HG02642 (cell line): ENCODE data around the gene ATP13A2.

Source experiments
- ATAC-seq: cut with Tn5 transposase; IDR thresholded peaks from one replicate; pipeline ENCODE4 v1.9.1; 2021; ENCODE audit warnings: mild to moderate bottlenecking; ENCODE audit not compliant: unreplicated experiment, poor library complexity

The ATP13A2 gene, protein sequence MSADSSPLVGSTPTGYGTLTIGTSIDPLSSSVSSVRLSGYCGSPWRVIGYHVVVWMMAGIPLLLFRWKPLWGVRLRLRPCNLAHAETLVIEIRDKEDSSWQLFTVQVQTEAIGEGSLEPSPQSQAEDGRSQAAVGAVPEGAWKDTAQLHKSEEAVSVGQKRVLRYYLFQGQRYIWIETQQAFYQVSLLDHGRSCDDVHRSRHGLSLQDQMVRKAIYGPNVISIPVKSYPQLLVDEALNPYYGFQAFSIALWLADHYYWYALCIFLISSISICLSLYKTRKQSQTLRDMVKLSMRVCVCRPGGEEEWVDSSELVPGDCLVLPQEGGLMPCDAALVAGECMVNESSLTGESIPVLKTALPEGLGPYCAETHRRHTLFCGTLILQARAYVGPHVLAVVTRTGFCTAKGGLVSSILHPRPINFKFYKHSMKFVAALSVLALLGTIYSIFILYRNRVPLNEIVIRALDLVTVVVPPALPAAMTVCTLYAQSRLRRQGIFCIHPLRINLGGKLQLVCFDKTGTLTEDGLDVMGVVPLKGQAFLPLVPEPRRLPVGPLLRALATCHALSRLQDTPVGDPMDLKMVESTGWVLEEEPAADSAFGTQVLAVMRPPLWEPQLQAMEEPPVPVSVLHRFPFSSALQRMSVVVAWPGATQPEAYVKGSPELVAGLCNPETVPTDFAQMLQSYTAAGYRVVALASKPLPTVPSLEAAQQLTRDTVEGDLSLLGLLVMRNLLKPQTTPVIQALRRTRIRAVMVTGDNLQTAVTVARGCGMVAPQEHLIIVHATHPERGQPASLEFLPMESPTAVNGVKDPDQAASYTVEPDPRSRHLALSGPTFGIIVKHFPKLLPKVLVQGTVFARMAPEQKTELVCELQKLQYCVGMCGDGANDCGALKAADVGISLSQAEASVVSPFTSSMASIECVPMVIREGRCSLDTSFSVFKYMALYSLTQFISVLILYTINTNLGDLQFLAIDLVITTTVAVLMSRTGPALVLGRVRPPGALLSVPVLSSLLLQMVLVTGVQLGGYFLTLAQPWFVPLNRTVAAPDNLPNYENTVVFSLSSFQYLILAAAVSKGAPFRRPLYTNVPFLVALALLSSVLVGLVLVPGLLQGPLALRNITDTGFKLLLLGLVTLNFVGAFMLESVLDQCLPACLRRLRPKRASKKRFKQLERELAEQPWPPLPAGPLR

DNA sequence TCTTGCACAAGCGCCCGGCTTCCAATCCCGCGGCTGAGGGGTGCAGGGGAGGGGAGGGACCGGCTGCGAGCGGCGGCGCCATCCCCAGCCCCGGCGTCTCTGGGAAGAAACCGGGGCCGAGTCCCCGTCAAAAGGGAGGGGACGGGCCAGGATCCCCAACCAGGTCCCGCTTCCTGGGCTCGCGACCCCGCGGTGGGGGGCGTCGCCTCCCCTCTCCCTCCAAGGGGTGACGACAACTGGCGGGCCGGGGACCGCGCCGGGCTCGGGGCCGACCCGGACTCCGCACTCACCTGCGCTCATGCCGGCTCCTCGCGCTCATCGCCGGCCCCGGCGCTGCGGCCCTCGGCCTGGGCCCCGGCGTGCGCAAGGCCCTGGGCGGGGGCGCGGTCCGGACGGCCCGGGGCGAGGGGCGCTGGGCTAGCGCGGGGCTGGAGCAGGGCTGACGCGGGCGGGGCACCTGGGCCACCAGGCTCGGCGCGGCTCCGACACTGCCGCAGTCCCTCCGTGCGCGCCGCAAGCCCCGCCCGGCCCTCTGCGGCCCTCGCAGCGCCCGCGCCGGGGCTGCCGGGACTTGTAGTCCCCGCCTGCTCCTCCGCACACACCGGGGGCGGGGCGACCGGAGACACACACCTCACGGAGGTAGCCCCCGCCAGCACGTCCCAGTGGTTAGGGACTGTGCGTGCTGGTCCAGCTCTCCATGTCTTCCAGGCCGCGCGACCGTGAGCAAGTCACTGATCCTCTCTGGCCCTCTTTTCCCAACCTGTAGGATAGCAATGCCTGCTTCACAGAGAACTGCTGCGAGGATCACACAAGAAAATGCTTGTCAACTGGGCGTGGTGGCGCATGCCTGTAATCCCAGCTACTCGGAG is at the start of gene ATP13A2:
TSS of gene ATP13A2 (minus strand) at position 490 of the 869 bp plus-strand sequence. CDS start at position 300, 190 bp downstream.
- ATAC-seq: peak; percentile 90

DNA sequence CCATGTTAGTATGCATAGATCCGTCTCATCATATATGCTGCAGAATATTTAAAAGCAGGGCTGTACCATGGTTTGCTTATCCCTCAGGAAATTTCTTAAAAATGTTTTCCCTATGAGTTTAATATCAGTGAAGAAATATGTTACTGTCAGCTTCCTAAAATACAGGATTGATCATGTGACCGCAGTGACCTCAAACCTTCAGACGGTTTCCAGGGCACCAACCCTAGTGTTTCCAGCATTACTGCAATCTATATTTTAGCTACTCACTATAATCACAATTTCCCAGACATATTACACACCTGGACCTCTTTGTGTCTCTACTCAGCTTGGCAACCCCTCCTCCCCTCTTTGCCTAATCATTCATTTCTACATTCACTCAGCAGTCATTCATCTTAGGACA is 49.8 kb upstream of the ATP13A2 start:
- no peak for ATAC-seq

DNA sequence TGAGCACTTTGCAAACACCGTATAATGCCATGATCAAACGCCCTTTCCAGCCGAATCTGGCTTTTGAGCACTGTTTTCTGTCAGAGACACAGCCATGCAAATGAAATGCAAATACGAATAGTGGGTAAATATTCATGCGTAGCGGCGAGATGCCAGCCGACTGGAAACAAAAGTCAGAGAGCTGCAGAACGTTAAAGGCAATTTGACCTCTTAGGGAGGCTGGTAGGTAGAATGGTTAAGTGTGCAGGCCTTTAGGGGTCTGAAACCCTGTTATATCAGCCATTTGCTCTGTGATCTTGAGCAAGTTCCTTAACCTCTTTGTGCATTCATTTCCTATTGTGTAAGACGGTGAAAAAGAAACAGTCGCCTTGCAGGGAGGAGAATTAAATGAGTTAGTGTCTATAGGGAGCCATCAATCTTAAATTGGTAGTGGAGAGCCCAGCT is 48.6 kb upstream of the ATP13A2 start:
- no peak for ATAC-seq

DNA sequence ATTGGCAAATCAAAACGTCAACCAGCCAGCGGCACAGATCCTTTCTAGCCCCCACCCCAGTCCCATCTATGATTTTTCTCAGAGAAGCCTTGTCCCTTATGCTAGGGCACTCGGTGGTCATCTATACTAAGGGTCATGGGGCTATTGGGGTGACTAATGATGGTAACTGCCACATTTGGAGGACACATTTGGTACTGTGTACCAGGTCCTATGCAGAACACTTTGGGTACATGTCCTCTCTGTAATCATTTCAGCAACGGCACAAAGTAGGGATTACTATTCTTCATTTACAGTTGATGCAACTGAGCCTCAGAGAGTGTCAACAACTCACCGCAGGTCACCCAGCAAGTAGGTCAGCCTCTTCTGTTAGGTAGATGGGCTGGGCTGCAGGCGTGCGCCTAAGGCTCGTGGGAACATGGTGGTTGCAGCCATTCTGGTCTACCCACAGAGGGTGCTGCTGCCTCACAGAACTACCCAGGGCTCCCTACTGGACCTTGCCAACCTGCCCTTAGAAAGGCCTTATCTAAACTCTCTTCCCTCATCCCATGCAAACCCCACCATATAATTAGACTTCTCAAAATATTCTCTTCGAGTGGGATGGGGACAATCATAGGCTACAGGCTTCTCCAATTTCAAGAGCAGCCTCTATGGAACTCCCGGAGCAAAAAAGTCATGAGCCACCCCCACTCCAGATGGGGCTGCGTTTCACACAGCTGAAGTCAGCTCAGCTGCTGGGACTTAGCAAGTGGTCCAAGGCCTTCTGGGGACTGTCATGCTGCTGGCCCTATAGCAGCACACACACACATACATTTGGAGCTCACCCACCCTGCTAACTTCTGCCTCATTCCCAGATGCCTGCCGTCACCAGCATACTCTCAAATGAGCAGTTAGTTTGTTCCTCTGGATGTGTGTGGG is 47.9 kb upstream of the ATP13A2 start:
- ATAC-seq: peak; percentile 48

DNA sequence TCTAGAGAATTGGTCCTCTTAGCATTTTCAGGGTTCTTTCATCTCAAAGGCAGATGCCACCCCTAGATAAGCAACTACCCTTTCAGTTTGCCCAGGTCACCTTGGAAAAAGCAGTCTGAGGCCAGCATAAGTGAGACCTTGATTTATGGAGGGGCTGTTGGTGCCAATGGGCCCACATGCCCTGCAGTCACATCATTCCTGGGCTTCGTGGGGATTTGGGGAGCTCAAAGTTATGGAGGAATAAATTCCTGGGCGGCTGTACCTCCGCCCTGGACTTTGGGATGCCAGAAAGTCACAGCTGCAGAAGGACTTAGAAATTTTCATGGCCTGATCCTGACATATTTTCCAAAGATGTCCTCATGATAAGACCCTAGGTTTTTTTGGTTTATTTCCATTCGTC is 44.8 kb upstream of the ATP13A2 start:
- no peak for ATAC-seq

DNA sequence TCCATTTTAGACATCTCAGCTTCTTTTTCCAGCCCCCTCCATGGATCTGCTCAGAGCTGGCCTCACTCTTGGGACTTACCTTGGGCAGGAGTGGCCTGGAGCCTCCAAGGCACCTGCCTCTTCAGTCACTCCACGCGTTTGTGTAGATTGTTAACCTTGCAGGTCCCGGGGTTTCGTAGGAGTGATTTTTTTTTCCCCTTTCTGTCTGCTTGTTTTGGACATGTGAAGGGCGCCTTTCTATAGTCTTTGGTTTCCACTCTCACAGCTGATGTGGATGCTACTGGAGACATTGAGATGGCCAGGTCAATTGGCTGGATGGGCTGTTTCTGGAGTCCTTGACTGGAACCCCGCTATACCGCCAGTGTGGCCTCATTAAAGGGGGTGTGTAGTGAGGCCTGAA is 44.1 kb upstream of the ATP13A2 start:
- ATAC-seq: no peak

DNA sequence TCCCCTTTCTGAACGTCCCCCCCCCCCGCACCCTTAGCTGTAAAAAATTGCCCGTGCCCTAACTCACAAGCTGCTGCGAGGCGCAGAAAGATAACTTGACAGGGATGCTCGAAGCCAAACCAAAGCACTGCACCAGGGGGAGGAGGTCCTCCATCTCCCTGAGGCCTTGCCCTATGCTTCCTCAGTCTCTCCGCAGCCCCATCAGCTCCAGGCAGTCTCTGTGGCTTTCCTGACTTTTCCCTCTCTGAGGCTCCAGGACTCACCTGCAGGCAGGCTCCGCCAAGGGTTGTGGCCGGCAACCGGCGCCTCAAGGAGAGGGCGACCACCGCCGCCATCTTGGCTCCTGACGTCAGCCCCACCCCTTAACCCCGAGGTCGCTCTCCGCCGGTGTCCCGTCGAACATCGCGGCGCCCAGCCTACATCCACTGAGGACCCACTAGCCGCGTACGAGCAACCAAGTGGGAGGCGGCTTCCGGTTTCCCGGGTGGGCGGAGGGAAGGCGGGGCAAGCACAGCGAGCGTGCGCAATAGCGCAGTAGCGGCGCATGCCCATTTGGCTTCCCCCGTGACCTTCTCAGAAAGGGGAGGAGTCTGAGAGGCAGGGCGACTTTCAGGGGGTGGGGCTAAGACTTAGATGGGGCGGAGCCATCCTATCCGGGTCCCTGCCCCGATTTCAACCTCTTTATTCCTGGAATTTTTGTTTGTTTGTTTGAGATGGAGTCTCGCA is 42.1 kb upstream of the ATP13A2 start, which contains the start of gene SDHB:
TSS of gene SDHB (minus strand) at position 348 of the 726 bp plus-strand sequence. CDS start at position 335, 13 bp downstream.
- peak; percentile 98 for ATAC-seq

DNA sequence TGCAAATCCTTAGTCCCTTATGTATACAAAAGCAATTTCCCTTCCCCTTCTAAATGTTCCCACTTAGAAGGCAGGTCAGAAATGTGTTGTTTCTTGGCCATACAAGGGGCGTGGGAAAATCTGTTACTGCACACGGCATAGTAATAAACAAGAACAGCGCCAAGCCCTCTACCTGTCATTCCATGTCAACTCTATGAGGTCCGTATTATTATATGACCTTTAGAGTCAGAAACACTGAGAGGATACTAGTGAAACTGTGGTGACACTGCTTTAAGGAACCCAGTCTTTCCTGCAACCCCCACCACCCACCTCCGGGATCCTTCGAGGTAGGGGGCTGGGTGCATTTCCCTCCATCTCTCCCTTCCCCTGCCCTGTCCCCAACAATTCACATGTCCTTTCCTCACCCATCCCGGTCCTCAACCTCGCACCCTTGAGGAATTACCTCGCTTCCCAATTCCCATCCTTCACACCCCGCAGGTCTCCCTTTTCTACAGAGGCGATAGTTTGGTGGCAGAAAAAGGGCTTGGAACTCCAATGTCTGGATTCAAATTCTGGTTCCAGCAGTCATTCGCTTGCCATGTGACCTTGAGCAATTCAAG is 41.5 kb upstream of the ATP13A2 start:
- no peak for ATAC-seq

DNA sequence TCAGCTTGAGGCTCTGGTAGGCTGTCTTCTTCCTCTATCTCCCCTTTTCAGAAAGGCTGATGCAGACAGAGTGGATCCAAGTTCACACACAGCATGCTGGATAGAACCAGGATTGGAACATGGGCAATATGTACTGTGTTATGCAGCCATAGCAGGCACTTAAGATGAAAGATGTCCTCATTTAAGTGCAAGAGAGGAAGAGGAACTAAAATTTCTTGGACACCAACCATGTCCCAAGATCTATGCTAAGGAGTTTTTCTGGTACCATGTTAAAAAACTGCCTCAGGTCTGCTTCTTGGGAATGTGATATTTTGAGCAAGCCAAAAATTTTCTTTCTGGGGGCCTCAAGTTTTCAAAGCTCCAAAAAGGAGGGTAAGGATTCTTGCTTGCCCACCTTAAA is 40.9 kb upstream of the ATP13A2 start:
- no peak for ATAC-seq

DNA sequence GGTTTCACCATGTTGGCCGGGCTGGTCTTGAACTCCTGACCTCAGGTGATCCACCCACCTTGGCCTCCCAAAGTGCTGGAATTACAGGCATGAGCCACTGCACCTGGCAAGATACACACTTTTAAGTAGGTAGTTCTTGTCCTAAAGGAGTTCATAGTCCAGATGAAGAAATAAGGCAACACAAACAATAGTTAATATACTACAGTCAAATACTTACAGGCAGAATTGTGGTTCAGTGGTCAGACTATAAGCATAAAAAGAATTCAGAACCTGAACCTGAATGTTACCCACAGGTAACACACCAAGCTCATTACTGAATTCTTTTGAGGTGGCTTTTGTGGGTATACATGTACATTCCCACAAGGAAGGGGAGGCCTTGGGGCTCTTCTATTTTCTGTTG is 40.3 kb upstream of the ATP13A2 start:
- ATAC-seq: no peak

DNA sequence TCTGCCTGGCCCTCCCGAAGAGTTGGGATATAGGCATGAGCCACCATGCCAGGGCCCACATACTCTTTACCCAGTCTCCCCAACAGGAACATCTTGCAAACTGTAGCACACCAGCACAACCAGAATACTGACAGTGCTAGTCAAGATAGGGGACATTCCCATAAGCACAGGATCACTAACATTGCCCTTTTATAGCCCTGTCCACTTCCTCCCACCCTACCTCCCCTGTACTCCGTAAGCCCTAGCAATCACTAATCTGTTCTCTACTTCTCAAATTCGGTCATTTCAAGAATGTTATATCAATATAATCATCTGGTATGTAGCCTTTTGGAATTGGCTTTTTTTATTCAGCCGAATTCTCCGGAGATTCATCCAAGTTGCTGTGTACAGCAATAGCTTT is 36.2 kb upstream of the ATP13A2 start:
- ATAC-seq: no peak

DNA sequence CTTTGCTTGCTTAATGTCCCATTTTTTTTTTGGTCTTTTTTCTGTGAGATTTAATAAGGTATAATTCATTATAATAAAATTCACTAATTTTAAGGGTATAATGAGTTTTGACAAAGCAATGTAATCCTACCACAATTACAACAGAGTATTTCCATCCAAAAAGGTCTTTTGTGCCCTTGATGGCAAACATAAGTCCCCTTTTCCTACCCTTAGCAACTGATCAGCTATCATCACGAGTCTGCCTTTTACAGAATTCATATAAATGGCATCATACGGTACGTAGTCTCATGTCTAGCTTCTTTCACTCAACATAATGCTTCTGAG is 34.6 kb upstream of the ATP13A2 start:
- ATAC-seq: no peak

DNA sequence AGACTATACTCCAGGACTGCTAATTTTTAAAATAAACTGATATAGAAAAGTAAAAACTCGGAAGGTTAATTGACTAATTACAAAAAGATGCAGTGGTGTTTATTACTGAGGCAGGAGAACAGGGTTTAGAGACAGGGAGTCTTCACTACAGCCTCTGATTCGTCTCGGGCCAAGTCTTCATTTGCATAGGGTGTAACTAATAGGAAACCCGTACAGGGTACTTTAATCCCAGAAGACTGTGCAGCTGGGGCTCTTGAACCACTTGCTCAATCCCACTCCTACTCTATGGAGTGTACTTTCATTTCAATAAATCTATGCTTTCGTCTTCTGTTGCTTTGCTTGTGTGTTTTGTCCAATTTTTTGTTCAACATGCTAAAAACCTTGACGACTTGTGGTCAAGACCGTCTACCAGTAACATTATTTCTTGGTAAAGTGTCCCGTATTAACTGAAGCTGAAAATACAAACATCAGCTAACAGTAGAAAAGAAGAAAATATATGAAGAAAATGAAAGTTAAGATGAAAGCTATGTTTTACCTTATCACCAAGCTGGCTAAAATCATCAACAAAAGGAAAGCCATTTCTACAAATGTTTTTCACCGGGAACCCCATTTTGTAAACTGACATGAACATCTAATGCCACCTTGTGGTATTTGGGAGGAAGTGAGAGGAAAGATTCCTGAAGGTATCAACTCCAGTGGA is 34.1 kb upstream of the ATP13A2 start:
- no peak for ATAC-seq

DNA sequence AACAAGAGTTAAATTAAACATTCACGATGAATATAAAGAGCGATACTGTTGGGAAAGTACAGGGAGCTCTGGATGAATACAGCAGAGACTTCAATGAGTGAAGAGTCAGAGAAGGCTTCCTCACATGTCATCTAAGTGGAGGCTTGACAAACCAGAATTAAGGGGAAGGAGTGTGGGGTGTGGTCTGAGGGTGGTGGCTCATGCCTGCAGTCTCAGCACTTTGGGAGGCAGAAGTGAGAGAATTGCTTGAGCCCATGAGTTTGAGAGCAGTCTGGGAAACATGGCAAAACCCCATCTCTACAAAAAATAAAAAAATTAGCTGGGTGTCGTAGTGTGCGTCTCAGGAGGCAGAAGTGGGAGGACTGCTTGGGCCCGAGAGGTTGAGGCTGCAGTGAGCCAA is 33.4 kb upstream of the ATP13A2 start:
- no peak for ATAC-seq

DNA sequence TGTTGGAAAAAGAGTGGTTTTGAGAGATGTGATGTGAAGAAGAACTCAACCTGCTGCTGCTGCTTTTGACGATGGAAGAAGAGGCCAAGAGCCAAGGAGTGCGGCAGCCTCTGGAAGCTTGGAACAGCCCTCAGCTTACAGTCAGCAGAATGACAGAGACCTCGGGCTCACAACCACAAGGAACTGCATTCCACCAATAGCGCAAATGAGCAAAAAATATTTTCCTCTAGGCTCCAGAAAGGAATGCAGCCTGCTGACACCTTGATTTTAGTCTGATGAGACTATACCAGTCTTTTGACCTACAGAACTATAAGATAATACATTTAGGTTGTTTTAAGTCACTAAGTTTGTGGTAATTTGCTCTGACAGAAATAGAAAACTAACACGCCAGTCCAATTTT is 31.9 kb upstream of the ATP13A2 start:
- no peak for ATAC-seq

DNA sequence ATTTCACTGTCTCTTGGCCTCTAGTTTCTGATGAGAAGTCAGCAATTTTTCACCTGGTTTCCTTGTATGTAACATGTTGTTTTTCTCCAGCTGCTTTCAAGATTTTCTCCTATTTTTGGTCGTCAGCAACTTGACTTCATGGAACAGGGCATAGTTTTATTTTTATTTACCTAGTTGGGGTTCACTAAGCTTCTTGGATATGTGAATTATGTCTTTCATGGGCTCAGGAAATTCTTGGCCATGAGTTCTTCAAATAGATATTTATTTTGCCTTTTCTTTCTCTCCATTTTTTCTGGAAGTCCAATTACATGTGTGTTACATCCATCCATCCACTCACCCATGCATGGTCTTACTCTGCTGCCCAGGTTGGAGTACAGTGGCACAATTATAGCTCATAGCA is 28.4 kb upstream of the ATP13A2 start:
- no peak for ATAC-seq

DNA sequence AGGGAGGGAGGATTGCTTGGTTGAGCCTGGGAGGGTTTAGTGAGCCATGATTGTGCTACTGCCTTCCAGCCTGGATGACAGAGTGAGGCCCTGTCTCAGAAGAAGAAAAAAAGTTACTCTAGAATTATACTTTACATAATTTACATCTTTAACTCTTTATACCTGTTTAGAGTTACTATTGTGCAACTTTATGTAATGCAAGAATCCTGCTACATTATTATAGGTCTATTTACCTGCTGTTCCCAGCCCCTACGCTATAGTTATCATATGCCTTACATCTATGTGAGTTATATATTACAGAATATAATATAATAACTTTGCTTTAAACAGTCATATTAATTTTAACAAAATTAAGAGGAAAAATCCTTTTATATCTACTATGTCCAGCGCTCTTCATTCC is 27.8 kb upstream of the ATP13A2 start:
- no peak for ATAC-seq
